SK-N-MC (cell line): ENCODE measurements around the gene SPTLC3.

Source experiments
- DNase-seq: peaks from one replicate; pipeline ENCODE4 v3.0.0-alpha.2; 2011; ENCODE audit warnings: low read depth, low spot score
- H3K27ac ChIP-seq: fragments of 200-600 bp; sonication (generic); 2 replicates; pipeline ENCODE4 v1.5.1; 2016; ENCODE audit warnings: mixed run types
- H3K36me3 ChIP-seq: fragments of 200-600 bp; sonication (generic); 2 replicates; pipeline ENCODE4 v1.6.1; 2017; ENCODE audit warnings: antibody characterized with exemption, low read length, mixed read lengths; ENCODE audit not compliant: insufficient read depth
- H3K4me3 ChIP-seq: fragments of 200-600 bp; sonication (generic); 2 replicates; pipeline ENCODE4 v1.5.1; 2016
- H3K9ac ChIP-seq: fragments of 200-600 bp; sonication (generic); 2 replicates; pipeline ENCODE4 v1.8.0; 2017; ENCODE audit warnings: mixed run types, mixed read lengths; ENCODE audit not compliant: insufficient read length
- H3K9me3 ChIP-seq: fragments of 200-600 bp; sonication (generic); 2 replicates; pipeline ENCODE4 v1.6.1; 2017; ENCODE audit warnings: low read depth, mild to moderate bottlenecking, antibody characterized with exemption, low read length, moderate library complexity, mixed read lengths
- EZH2 ChIP-seq: fragments of 200-600 bp; sonication (generic); IDR thresholded peaks from one replicate; pipeline ENCODE4 v1.6.1; 2017; ENCODE audit warnings: antibody characterized with exemption
- FOXP2 ChIP-seq: optimal IDR thresholded peaks from 2 replicates; pipeline ENCODE3; 2011; ENCODE audit warnings: mild to moderate bottlenecking, moderate library complexity; ENCODE audit not compliant: insufficient read depth; ENCODE audit errors: extremely low read length, control extremely low read depth
- POLR2AphosphoS5 ChIP-seq: IDR thresholded peaks from 2 replicates; pipeline ENCODE4 v1.6.1; 2012; ENCODE audit warnings: mild to moderate bottlenecking, low read depth, low read length, borderline replicate concordance

SPTLC3 gene

DNA sequence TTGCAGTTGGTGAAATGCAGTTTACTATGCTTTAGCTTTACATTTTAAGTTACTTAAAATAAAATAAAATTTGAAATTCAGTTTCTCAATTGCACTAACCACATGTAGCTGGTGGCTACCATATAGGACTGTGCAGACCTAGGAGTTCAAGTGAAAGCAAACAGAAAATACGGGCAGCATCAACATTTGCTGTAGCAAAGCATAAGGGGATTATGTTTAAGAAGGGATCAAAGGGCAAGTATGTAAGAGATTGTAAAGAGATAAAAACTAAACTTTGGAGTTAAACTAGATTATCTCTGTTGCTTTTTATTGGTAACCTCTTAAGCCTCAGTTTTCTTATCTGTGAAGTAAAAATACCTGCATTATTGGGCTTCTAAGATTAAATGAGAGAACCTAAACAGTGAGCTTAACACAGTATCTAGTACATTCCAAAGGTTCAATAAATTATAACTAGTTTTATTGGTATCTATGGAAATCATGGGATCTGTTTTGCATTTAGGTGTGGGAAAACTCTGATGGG lies 81.2 kb downstream of the SPTLC3 start:
- no peak for TF ChIP-seq EZH2
- TF ChIP-seq FOXP2, result no peak
- no peak for TF ChIP-seq POLR2AphosphoS5
- no peak overlapping the region for H3K27ac ChIP-seq
- no peaks in the 10 kb centered on the region for H3K36me3 ChIP-seq
- no peak for DNase-seq
- no peak overlapping the region for H3K9ac ChIP-seq
- no peaks in the 10 kb centered on the region for H3K9me3 ChIP-seq
- H3K4me3 ChIP-seq, result no peak overlapping the region

DNA sequence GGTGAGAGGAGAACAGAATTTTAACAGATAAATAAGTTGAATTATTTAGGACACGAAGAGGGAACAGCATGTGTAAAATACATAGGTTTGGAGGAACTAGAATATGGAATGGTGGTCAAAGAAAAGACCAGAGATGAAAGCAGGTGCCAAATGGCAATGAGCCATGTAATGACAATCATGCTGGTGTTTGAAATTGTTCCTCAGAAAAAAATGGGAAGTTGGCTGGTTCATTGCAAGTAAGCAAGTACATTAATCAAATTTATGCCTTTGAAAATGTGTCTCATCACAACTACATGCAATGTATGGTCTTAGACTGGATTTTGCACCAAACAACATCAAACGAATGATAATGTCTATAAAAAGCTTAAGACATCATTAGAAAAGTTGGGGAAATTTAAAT lies 83.3 kb downstream of the SPTLC3 start:
- Histone ChIP-seq H3K9me3 (no peaks in the 10 kb centered on the region), H3K9ac (no peak overlapping the region), H3K4me3 (no peak overlapping the region), H3K27ac (no peak overlapping the region), H3K36me3 (no peaks in the 10 kb centered on the region)
- DNase-seq, result no peak
- TF ChIP-seq EZH2, result no peak
- no peak for TF ChIP-seq FOXP2
- TF ChIP-seq POLR2AphosphoS5, result no peak

DNA sequence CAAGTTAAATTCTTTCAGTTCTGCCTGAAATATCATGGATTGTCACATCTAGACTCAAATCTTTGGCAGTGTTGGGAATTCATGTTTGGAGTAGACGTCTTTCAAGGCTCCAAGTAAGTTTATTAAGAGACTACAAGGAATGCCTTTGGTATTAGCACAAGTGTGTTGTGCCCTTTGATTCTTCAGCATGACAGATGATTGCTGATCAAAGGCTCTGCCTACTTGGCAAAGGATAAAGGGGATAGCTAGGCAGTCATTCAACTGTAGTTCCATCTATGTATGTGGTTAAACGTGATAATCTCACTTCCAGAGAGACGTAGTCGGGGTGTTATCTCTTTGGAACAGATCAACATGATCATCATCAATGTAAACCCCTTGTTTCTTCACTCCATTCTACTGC lies 86.2 kb downstream of the SPTLC3 start:
- Histone ChIP-seq H3K36me3 (no peaks in the 10 kb centered on the region), H3K9ac (no peak overlapping the region), H3K27ac (no peak overlapping the region), H3K9me3 (no peaks in the 10 kb centered on the region), H3K4me3 (no peak overlapping the region)
- no peak for DNase-seq
- no peak for TF ChIP-seq EZH2
- no peak for TF ChIP-seq FOXP2
- no peak for TF ChIP-seq POLR2AphosphoS5

- Histone ChIP-seq H3K27ac (no peak overlapping the region), H3K36me3 (no peaks in the 10 kb centered on the region), H3K9ac (no peak overlapping the region), H3K4me3 (no peak overlapping the region), H3K9me3 (no peaks in the 10 kb centered on the region)
- no peak for TF ChIP-seq FOXP2
- no peak for TF ChIP-seq POLR2AphosphoS5
- TF ChIP-seq EZH2, result no peak
- DNase-seq, result no peak
These were observed 90.1 kb downstream of the SPTLC3 start for GRCh38 chr20:13098720-13099355.

DNA sequence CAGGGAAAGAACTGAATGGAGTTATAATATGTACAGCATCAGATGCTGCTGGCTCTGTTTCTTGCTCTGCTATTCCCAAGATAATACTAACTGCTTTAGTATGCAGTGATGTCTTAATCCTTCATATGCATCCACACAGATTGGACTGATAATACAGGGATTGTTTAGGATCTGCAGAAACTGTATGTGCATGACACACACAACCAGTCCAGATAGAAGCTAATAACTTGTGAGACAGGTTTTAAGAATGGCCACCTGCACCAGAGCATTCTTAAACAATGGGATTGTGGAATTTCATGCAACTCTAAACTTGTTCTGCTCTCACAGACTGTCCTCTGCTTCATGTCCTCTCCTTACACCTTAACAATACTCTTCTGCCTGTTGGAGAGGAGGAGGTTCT lies 90.9 kb downstream of the SPTLC3 start:
- no peak overlapping the region for H3K4me3 ChIP-seq
- H3K27ac ChIP-seq, result no peak overlapping the region
- no peak overlapping the region for H3K9ac ChIP-seq
- TF ChIP-seq EZH2 (no peak), POLR2AphosphoS5 (no peak)
- no peak for DNase-seq
- H3K9me3 ChIP-seq, result no peaks in the 10 kb centered on the region
- H3K36me3 ChIP-seq, result no peaks in the 10 kb centered on the region

- no peak overlapping the region for H3K4me3 ChIP-seq
- H3K36me3 ChIP-seq, result no peaks in the 10 kb centered on the region
- DNase-seq, result no peak
- no peak for TF ChIP-seq POLR2AphosphoS5
- no peak for TF ChIP-seq FOXP2
- no peak for TF ChIP-seq EZH2
- H3K9ac ChIP-seq, result no peak overlapping the region
- no peak overlapping the region for H3K27ac ChIP-seq
- no peaks in the 10 kb centered on the region for H3K9me3 ChIP-seq
These were observed 92.5 kb downstream of the SPTLC3 start for GRCh38 chr20:13101276-13101675.

- Histone ChIP-seq H3K9ac (no peak overlapping the region), H3K4me3 (no peak overlapping the region), H3K27ac (no peak overlapping the region), H3K36me3 (no peaks in the 10 kb centered on the region), H3K9me3 (no peaks in the 10 kb centered on the region)
- TF ChIP-seq FOXP2, result no peak
- no peak for TF ChIP-seq EZH2
- TF ChIP-seq POLR2AphosphoS5, result no peak
- DNase-seq, result no peak
These were observed 92.9 kb downstream of the SPTLC3 start for GRCh38 chr20:13101706-13102105.

DNA sequence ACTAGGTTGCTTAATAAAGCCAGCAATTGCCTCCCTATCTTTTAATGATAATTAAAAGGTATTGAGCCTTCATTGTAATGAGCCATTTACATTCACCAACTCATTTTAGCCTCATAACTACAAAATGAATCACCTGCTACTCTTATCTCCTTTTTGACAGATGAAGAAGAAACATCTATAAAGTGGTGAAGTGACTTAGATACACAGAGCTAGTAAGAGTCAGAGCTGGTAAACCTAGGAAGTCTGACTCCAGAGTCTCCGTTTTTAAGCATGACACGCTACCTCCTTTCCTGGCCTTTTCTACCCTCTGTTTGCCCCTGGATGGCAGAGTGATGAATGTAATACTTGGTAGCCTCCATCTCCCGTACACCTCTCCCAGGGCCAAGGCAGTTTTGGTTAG lies 93.5 kb downstream of the SPTLC3 start:
- TF ChIP-seq EZH2 (no peak), FOXP2 (no peak), POLR2AphosphoS5 (no peak)
- Histone ChIP-seq H3K4me3 (no peak overlapping the region), H3K36me3 (no peaks in the 10 kb centered on the region), H3K9me3 (no peaks in the 10 kb centered on the region), H3K9ac (no peak overlapping the region), H3K27ac (no peak overlapping the region)
- no peak for DNase-seq

GRCh38 chr20:13102694-13103093 lies 93.9 kb downstream of the SPTLC3 start:
- no peak overlapping the region for H3K9ac ChIP-seq
- no peak for DNase-seq
- TF ChIP-seq FOXP2 (no peak), POLR2AphosphoS5 (no peak), EZH2 (no peak)

More at GRCh38 chr20:13102694-13103093, 93.9 kb downstream of the SPTLC3 start:
- H3K36me3 ChIP-seq, result no peaks in the 10 kb centered on the region
- H3K27ac ChIP-seq, result no peak overlapping the region
- no peaks in the 10 kb centered on the region for H3K9me3 ChIP-seq
- H3K4me3 ChIP-seq, result no peak overlapping the region
